HG03354 (cell line): ENCODE data around the gene MAD1L1.
A peak's percentile ranks its signal among the peaks of the same experiment; 100 is the strongest.

ENCODE experiments used
- ATAC-seq: cut with Tn5 transposase; IDR thresholded peaks from one replicate; pipeline ENCODE4 v1.9.1; 2021; ENCODE audit warnings: mild to moderate bottlenecking; ENCODE audit not compliant: unreplicated experiment, poor library complexity, severe bottlenecking

Gene MAD1L1

GRCh38 chr7:2220954-2221353 lies 11.8 kb downstream of the MAD1L1 start:
- ATAC-seq = no peak

- no peak for ATAC-seq
Measured at GRCh38 chr7:2220506-2220905, 12.2 kb downstream of the MAD1L1 start.

- ATAC-seq = no peak
Measured at GRCh38 chr7:2220030-2220429, 12.7 kb downstream of the MAD1L1 start.

- no peak for ATAC-seq
Measured at GRCh38 chr7:2219606-2220005, 13.1 kb downstream of the MAD1L1 start.

GRCh38 chr7:2219136-2219535 lies 13.6 kb downstream of the MAD1L1 start:
- ATAC-seq = no peak

GRCh38 chr7:2218444-2218785 lies 14.3 kb downstream of the MAD1L1 start:
- ATAC-seq = no peak

GRCh38 chr7:2217716-2218443 lies 14.9 kb downstream of the MAD1L1 start:
- no peak for ATAC-seq

GRCh38 chr7:2217206-2217605 lies 15.5 kb downstream of the MAD1L1 start:
- no peak for ATAC-seq

GRCh38 chr7:2215851-2216250 lies 16.9 kb downstream of the MAD1L1 start:
- ATAC-seq = no peak

- ATAC-seq = no peak
Measured at GRCh38 chr7:2214636-2215035, 18.1 kb downstream of the MAD1L1 start.

GRCh38 chr7:2213551-2214215 lies 19.1 kb downstream of the MAD1L1 start:
- ATAC-seq = no peak

- no peak for ATAC-seq
Measured at GRCh38 chr7:2212906-2213305, 19.8 kb downstream of the MAD1L1 start.

- ATAC-seq = no peak
Measured at GRCh38 chr7:2211926-2212325, 20.8 kb downstream of the MAD1L1 start.

- no peak for ATAC-seq
Measured at GRCh38 chr7:2211259-2211880, 21.4 kb downstream of the MAD1L1 start.

- ATAC-seq = no peak
Measured at GRCh38 chr7:2210551-2211258, 22.0 kb downstream of the MAD1L1 start.

- ATAC-seq = peak; percentile 18
Measured at GRCh38 chr7:2209961-2210323, 22.8 kb downstream of the MAD1L1 start.

GRCh38 chr7:2209146-2209960 lies 23.4 kb downstream of the MAD1L1 start:
- ATAC-seq = peak; percentile 64

- ATAC-seq = no peak
Measured at GRCh38 chr7:2208712-2209111, 24.0 kb downstream of the MAD1L1 start.

GRCh38 chr7:2205036-2205780 lies 27.5 kb downstream of the MAD1L1 start:
- ATAC-seq = no peak
